ENCODE measurements around the gene MTMR11. TPM values are rescaled to one million over a fixed set of nuclear protein-coding genes. Genes with fewer than 3 reads are reported as not detected.

MTMR11 gene
- total and polyA plus RNA-seq, 10 of the 15 experiments (the other 5 are each of a cell fraction or from before 2014, with no cell fraction given), result 0.35 to 1.1 (median 0.73) TPM

GRCh38 chr1:149917571-149918144 lies 19.0 kb downstream of the MTMR11 start, which contains the start of gene SV2A:
TSS of gene SV2A (minus strand) at chr1:149917844. CDS start at chr1:149913840, 4,004 bp downstream.
- no peak within 1 kb of the TSS for H3K9ac ChIP-seq (ENCODE audit: control insufficient read depth, insufficient read depth, low read length)
- CTCF ChIA-PET, result no interaction called here
- 2% methylated on average over 19 of the region's 24 CpGs for whole genome bisulfite sequencing (ENCODE audit: insufficient coverage, insufficient replicate concordance, low lambda C conversion rate, missing lambda C conversion rate)
- intact Hi-C loops (cut with micrococcal nuclease; ENCODE audit: unreplicated experiment) (no loop called here), in situ Hi-C loops (cut with MboI) (no loop called here)
- peak within 1 kb of the TSS; percentile 32 for H3K4me2 ChIP-seq (ENCODE audit: control insufficient read depth, insufficient read depth)
- H3K4me3 ChIP-seq, result peak within 1 kb of the TSS; percentile 32; the same call in 1 of the 2 replicates
- no peak for FAIRE-seq
- no peaks in the 10 kb centered on the region for H3K36me3 ChIP-seq (ENCODE audit: control insufficient read depth in 2 of 2, insufficient read depth in 2 of 2, low read length in 1 of 2)
- POLR2A ChIA-PET, result no interaction called here
- BruUV-seq (replicated peaks), result no TSS peak
- TF ChIP-seq PKNOX1 (IDR thresholded peaks at IDR 0.05) (no peak), POLR2A (IDR thresholded peaks at IDR 0.05; ENCODE audit: low read depth, low read length) (peak; percentile 63), RAD51 (IDR thresholded peaks at IDR 0.05) (no peak), SPI1 (IDR thresholded peaks at IDR 0.05; ENCODE audit: borderline replicate concordance, insufficient read depth, low read depth, low read length) (no peak), YY1 (IDR thresholded peaks at IDR 0.05; ENCODE audit: low read depth, low read length) (peak; percentile 70; the same call in 1 of the 2 replicates), EED (IDR thresholded peaks at IDR 0.05; ENCODE audit: low read depth) (0 out of 2 replicates have a peak, but pooled peaks have one; percentile 6)
- no peaks in the 10 kb centered on the region for H3K79me2 ChIP-seq (ENCODE audit: control insufficient read depth, insufficient read depth, low read length)
- no peak within 1 kb of the TSS for H3K27ac ChIP-seq (ENCODE audit: control insufficient read depth, insufficient read depth)
- peaks cover 10% of the 10 kb centered on the region; the same call in 1 of the 2 replicates for H3K4me1 ChIP-seq (ENCODE audit: control insufficient read depth, insufficient read depth, low read length)
- peak; percentile 52 for ATAC-seq
- RAD21 ChIA-PET (ENCODE audit: unreplicated experiment), result no interaction called here
- no peaks in the 10 kb centered on the region for H4K20me1 ChIP-seq (ENCODE audit: control insufficient read depth, insufficient read depth)
- SMC1A ChIA-PET (ENCODE audit: uncharacterized antibody, unreplicated experiment), result no interaction called here
- H3K9me3 ChIP-seq (replicated peaks; ENCODE audit: control insufficient read depth, insufficient read depth, low read length), result no peaks in the 10 kb centered on the region
- DNase-seq (ENCODE audit: low read depth, low spot score), result no peak
- peaks cover 0 to 3% of the 10 kb centered on the region in 2 experiments; a peak in 2 of 4 replicates for H3K27me3 ChIP-seq (replicated peaks in 1 of 2; ENCODE audit: control insufficient read depth in 2 of 2, insufficient read depth in 2 of 2, low read length in 1 of 2)
- peak within 1 kb of the TSS; percentile 37; the same call in 1 of the 2 replicates for H2AFZ ChIP-seq (ENCODE audit: control insufficient read depth, low read depth, low read length)

- no peak overlapping the region for H3K9ac ChIP-seq (ENCODE audit: control insufficient read depth, insufficient read depth, low read length)
- BruUV-seq (replicated peaks), result no TSS peak
- TF ChIP-seq ZBTB4 (CRISPR knock-in tag; IDR thresholded peaks at IDR 0.05), result no peak
- no peak for TF ChIP-seq BACH1 (IDR thresholded peaks at IDR 0.05; ENCODE audit: borderline replicate concordance)
- no peak for TF ChIP-seq CHD2 (IDR thresholded peaks at IDR 0.05; ENCODE audit: borderline replicate concordance, low read depth, low read length)
- TF ChIP-seq SP1 (IDR thresholded peaks at IDR 0.05; ENCODE audit: low read depth, low read length), result no peak
- TF ChIP-seq HSF1 (IDR thresholded peaks at IDR 0.05; ENCODE audit: low read depth, low read length), result no peak
These were observed 19.8 kb downstream of the MTMR11 start for GRCh38 chr1:149916898-149917252.

More at GRCh38 chr1:149916898-149917252, 19.8 kb downstream of the MTMR11 start:
- peaks cover 10% of the 10 kb centered on the region; the same call in 1 of the 2 replicates for H3K4me1 ChIP-seq (ENCODE audit: control insufficient read depth, insufficient read depth, low read length)
- no peak for FAIRE-seq
- no peaks in the 10 kb centered on the region for H4K20me1 ChIP-seq (ENCODE audit: control insufficient read depth, insufficient read depth)
- ChIA-PET POLR2A (interaction anchor here (0.9 kb wide), 1 partner anchor 11 kb away, joined by 4 read pairs; no protein-coding TSS in a partner anchor), RAD21 (ENCODE audit: unreplicated experiment) (no interaction called here), CTCF (no interaction called here), SMC1A (ENCODE audit: uncharacterized antibody, unreplicated experiment) (no interaction called here)
- DNase-seq (ENCODE audit: low read depth, low spot score), result no peak
- H3K27ac ChIP-seq (ENCODE audit: control insufficient read depth, insufficient read depth), result no peak overlapping the region
- H3K4me3 ChIP-seq, result no peak overlapping the region; the same call in 1 of the 2 replicates
- intact Hi-C loops (cut with micrococcal nuclease; ENCODE audit: unreplicated experiment), result no loop called here
- no peaks in the 10 kb centered on the region for H3K36me3 ChIP-seq (ENCODE audit: control insufficient read depth in 2 of 2, insufficient read depth in 2 of 2, low read length in 1 of 2)
- ATAC-seq, result no peak
- H3K79me2 ChIP-seq (ENCODE audit: control insufficient read depth, insufficient read depth, low read length), result no peaks in the 10 kb centered on the region
- 0 out of 2 replicates have a peak overlapping the region, but pooled peaks have one; percentile 19 for H2AFZ ChIP-seq (ENCODE audit: control insufficient read depth, low read depth, low read length)
- H3K4me2 ChIP-seq (ENCODE audit: control insufficient read depth, insufficient read depth), result peak overlapping the region; percentile 12; the same call in 1 of the 2 replicates
- in situ Hi-C loops (cut with MboI), result no loop called here
- peaks cover 0 to 3% of the 10 kb centered on the region in 2 experiments; a peak in 2 of 4 replicates for H3K27me3 ChIP-seq (replicated peaks in 1 of 2; ENCODE audit: control insufficient read depth in 2 of 2, insufficient read depth in 2 of 2, low read length in 1 of 2)
- 2% methylated on average over 8 of the region's 10 CpGs for WGBS (ENCODE audit: insufficient coverage, insufficient replicate concordance, low lambda C conversion rate, missing lambda C conversion rate)
- no peaks in the 10 kb centered on the region for H3K9me3 ChIP-seq (replicated peaks; ENCODE audit: control insufficient read depth, insufficient read depth, low read length)

All from GM12878 (cell line).